K562 (cell line): Measurements from ENCODE around the gene STIM1. TPM values are rescaled to one million over a fixed set of nuclear protein-coding genes. Genes with fewer than 3 reads are reported as not detected.

Source experiments
- ATAC-seq: fragments of 200-7000 bp; cut with Tn5 transposase; 3 replicates; pipeline ENCODE4 v1.9.1; 2020; ENCODE audit warnings: moderate library complexity
- BruUV-seq: library from RNA; stranded (reverse); fragments of 400-500 nt; replicated peaks from 2 replicates; lab custom pipeline; 2021; lab: Mats Ljungman, UMichigan
- CTCF ChIA-PET: fragments of 300-600 bp; formaldehyde crosslinking; extraction: SDS; loops from one replicate; lab custom pipeline; 2021; ENCODE audit warnings: low intra/inter-chr PET ratio; lab: Yijun Ruan, JAX
- POLR2A ChIA-PET: fragments of 300-600, 350-650 bp; sonication (Branson Sonifier 250); formaldehyde crosslinking; extraction: SDS; loops from one replicate; lab custom pipeline; 2021; ENCODE audit warnings: antibody characterized with exemption, inconsistent platforms; lab: Yijun Ruan, JAX
- DNase-seq, 4 experiments: peaks; one replicate each; pipeline versions ENCODE4 v3.0.0 to v3.0.0-alpha.2; 2011 to 2018; ENCODE audit warnings: low spot score in 3 of 4, mixed read lengths in 3 of 4; ENCODE audit errors: extremely low read depth in 1 of 4
- FAIRE-seq: peaks from 2 replicates; lab custom pipeline; 2011; peaks lifted over from hg19 to GRCh38; lab: Jason Lieb, UNC
- H2AFZ ChIP-seq: 2 replicates; pipeline ENCODE4 v1.6.0; 2011; ENCODE audit warnings: low read depth, low read length, control low read depth, inconsistent platforms
- H3K27ac ChIP-seq: fragments of 200-600 bp; 3 replicates; pipeline ENCODE4 v1.8.0; 2011; ENCODE audit warnings: low read depth, mild to moderate bottlenecking, control low read depth, inconsistent platforms, low read length, moderate library complexity, mixed read lengths; ENCODE audit errors: extremely low read depth
- H3K27me3 ChIP-seq, 2 experiments: fragments of 300-600 bp in 1 of 2; 2 replicates in 1 of 2; 3 replicates in 1 of 2; pipeline versions ENCODE4 v1.6.0 to v1.8.0; 2011; ENCODE audit warnings: inconsistent platforms in 2 of 2, low read length in 2 of 2, mild to moderate bottlenecking in 1 of 2, mixed read lengths in 1 of 2, moderate library complexity in 1 of 2; ENCODE audit not compliant: control insufficient read depth in 2 of 2, insufficient read depth in 2 of 2
- H3K36me3 ChIP-seq: fragments of 300-600 bp; 3 replicates; pipeline ENCODE4 v1.8.0; 2011; ENCODE audit warnings: mild to moderate bottlenecking, low read length, inconsistent platforms; ENCODE audit not compliant: control insufficient read depth, insufficient read depth
- H3K4me1 ChIP-seq, 2 experiments: fragments of 200-600 bp in 1 of 2; replicated peaks in 1 of 2; 2 replicates in 1 of 2; 3 replicates in 1 of 2; pipeline versions ENCODE4 v1.5.1 to v1.8.0; 2011; ENCODE audit warnings: inconsistent platforms in 2 of 2, low read length in 2 of 2, mild to moderate bottlenecking in 1 of 2, mixed read lengths in 1 of 2, moderate library complexity in 1 of 2; ENCODE audit not compliant: control insufficient read depth in 2 of 2, insufficient read depth in 2 of 2
- H3K4me2 ChIP-seq: 2 replicates; pipeline ENCODE4 v1.6.1; 2011; ENCODE audit warnings: low read length, control low read depth, inconsistent platforms, mixed read lengths; ENCODE audit not compliant: insufficient read depth
- H3K4me3 ChIP-seq: fragments of 200-600 bp; sonication (generic), shearing (Covaris generic); 2 replicates; pipeline ENCODE4 v1.5.1; 2016; ENCODE audit warnings: control low read depth, inconsistent platforms
- H3K79me2 ChIP-seq: fragments of 200-600 bp; 3 replicates; pipeline ENCODE4 v1.8.0; 2011; ENCODE audit warnings: low read length, inconsistent platforms; ENCODE audit not compliant: control insufficient read depth, insufficient read depth
- H3K9ac ChIP-seq, 2 experiments: 2 replicates each; pipeline versions ENCODE4 v1.6.0 to v1.6.1; 2011; ENCODE audit warnings: low read depth in 2 of 2, low read length in 2 of 2, control low read depth in 1 of 2, inconsistent platforms in 1 of 2, mild to moderate bottlenecking in 1 of 2, mixed read lengths in 1 of 2; ENCODE audit not compliant: insufficient read depth in 1 of 2
- H3K9me1 ChIP-seq: one replicate; pipeline ENCODE4 v1.6.0; 2011; ENCODE audit warnings: inconsistent platforms, mild to moderate bottlenecking, low read length, moderate library complexity; ENCODE audit not compliant: control insufficient read depth, insufficient read depth
- H3K9me3 ChIP-seq: replicated peaks from 2 replicates; pipeline ENCODE4 v1.5.1; 2011; ENCODE audit warnings: low read depth, low read length, inconsistent platforms; ENCODE audit not compliant: control insufficient read depth, insufficient read depth
- H4K20me1 ChIP-seq: replicated peaks from 2 replicates; pipeline ENCODE4 v1.6.1; 2011; ENCODE audit warnings: low read length, inconsistent platforms, mixed read lengths; ENCODE audit not compliant: control insufficient read depth, insufficient read depth
- CGGBP1 ChIP-seq: fragments of 250-450 bp; sonication (Bioruptor Pico); IDR thresholded peaks from 2 replicates; pipeline ENCODE4 v1.9.0; 2021; ENCODE audit warnings: mild to moderate bottlenecking
- ESRRA ChIP-seq: fragments of 450-650 bp; IDR thresholded peaks from 2 replicates; pipeline ENCODE4 v1.6.1; 2014; ENCODE audit warnings: low read depth, mild to moderate bottlenecking, moderate library complexity, borderline replicate concordance
- KLF1 ChIP-seq: fragments of 450-650 bp; IDR thresholded peaks from 2 replicates; pipeline ENCODE4 v1.6.1; 2016; ENCODE audit warnings: missing genetic modification characterization, missing compliant biosample characterization
- MEIS2 ChIP-seq: fragments of 450-650 bp; IDR thresholded peaks from 2 replicates; pipeline ENCODE4 v1.6.1; 2014; ENCODE audit warnings: mild to moderate bottlenecking; ENCODE audit not compliant: partially characterized antibody
- NCOA6 ChIP-seq: fragments of 450-650 bp; IDR thresholded peaks from 2 replicates; pipeline ENCODE4 v1.6.1; 2017; ENCODE audit warnings: mild to moderate bottlenecking
- NFATC3 ChIP-seq: fragments of 450-650 bp; IDR thresholded peaks from 2 replicates; pipeline ENCODE4 v1.6.1; 2017; ENCODE audit warnings: mild to moderate bottlenecking
- NKRF ChIP-seq: fragments of 450-650 bp; IDR thresholded peaks from 2 replicates; pipeline ENCODE4 v1.6.1; 2016; ENCODE audit warnings: borderline replicate concordance
- NONO ChIP-seq, 2 experiments: fragments of 200-400 bp in 1 of 2; fragments of 450-650 bp in 1 of 2; formaldehyde crosslinking in 1 of 2; IDR thresholded peaks; 2 replicates each; pipeline ENCODE4 v1.6.1; 2017; ENCODE audit warnings: low read depth in 2 of 2, mild to moderate bottlenecking in 2 of 2, moderate library complexity in 2 of 2, low read length in 1 of 2
- RBFOX2 ChIP-seq: fragments of 200-400 bp; formaldehyde crosslinking; IDR thresholded peaks from 2 replicates; pipeline ENCODE4 v1.6.1; 2017; ENCODE audit warnings: low read depth, mild to moderate bottlenecking, low read length, moderate library complexity
- RFX5 ChIP-seq: IDR thresholded peaks from 2 replicates; pipeline ENCODE4 v1.6.1; 2011; ENCODE audit warnings: low read depth, mild to moderate bottlenecking, improper control_type of control experiment, low read length
- SIX5 ChIP-seq, 2 experiments: IDR thresholded peaks; 2 replicates each; pipeline ENCODE4 v1.6.1; 2011; ENCODE audit warnings: low read length in 2 of 2, borderline replicate concordance in 1 of 2, low read depth in 1 of 2, mild to moderate bottlenecking in 1 of 2, moderate library complexity in 1 of 2; ENCODE audit not compliant: insufficient read depth in 1 of 2
- SMARCA4 ChIP-seq: fragments of 450-650 bp; IDR thresholded peaks from 2 replicates; pipeline ENCODE4 v1.6.1; 2016
- THRAP3 ChIP-seq: fragments of 450-650 bp; IDR thresholded peaks from 2 replicates; pipeline ENCODE4 v1.6.1; 2016; ENCODE audit warnings: mild to moderate bottlenecking, inconsistent platforms, borderline replicate concordance
- WGBS: fragments of 100-300 bp; shearing (Covaris generic); methylation state at CpG from one replicate; pipeline ENCODE4 v1.1.6; 2016; ENCODE audit warnings: low coverage, mixed read lengths; ENCODE audit not compliant: insufficient coverage; ENCODE audit errors: missing lambda C conversion rate; 5-methylcytosine and 5-hydroxymethylcytosine counted together
- in situ Hi-C: fragments of 300-500 bp; cut with MboI; formaldehyde crosslinking; loops from 4 replicates; pipeline ENCODE4 v1.15.0; 2018; ENCODE audit warnings: inconsistent platforms, mixed read lengths
- intact Hi-C: fragments of 100-400 bp; cut with micrococcal nuclease; formaldehyde crosslinking; loops from 2 replicates; pipeline ENCODE4 v1.14.2; 2022
- polyA plus RNA-seq, 8 experiments: library from polyadenylated mRNA; depleted of rRNA in 4 of 8; stranded (reverse) in 5 of 8; unstranded in 3 of 8; fragments of >200 nt; fragmentation: Nextera tagmentation in 2 of 8; fragmentation: Illumina TruSeq in 1 of 8; extraction: Ambion mirVana in 2 of 8; extraction: Trizol in 1 of 8; gene quantifications; 2 replicates each; pipeline versions ENCODE4 v1.2.1 to v1.2.3, GENCODE V29; 2011 to 2014; ENCODE audit warnings: inconsistent platforms in 1 of 8, missing spikeins in 1 of 8
- total RNA-seq, 7 experiments: library from RNA; depleted of rRNA in 6 of 7; stranded (reverse); fragments of >200 nt in 6 of 7; fragmentation: Illumina TruSeq in 2 of 7; extraction: Trizol in 2 of 7; gene quantifications; 2 replicates each; pipeline versions ENCODE4 v1.2.1 to v1.2.3, GENCODE V29; 2011 to 2021; ENCODE audit warnings: low replicate concordance in 1 of 7

STIM1 gene
- total and polyA plus RNA-seq, 9 of the 15 experiments (the other 6 are each of a cell fraction or from before 2014, with no cell fraction given) = 7.7 to 50.5 (median 22.5) TPM

GRCh38 chr11:3934658-3935057 is 79.2 kb downstream of the STIM1 start:
- Histone ChIP-seq H3K79me2 (peaks cover 44% of the 10 kb centered on the region), H3K4me3 (no peak overlapping the region), H3K4me2 (no peak overlapping the region), H3K9me1 (peaks cover 4% of the 10 kb centered on the region), H3K27me3 (no peaks in the 10 kb centered on the region), H2AFZ (no peak overlapping the region), H3K9ac (no peak overlapping the region), H3K4me1 (peaks cover 0 to 16% of the 10 kb centered on the region in 2 experiments; a peak in 2 of 5 replicates), H3K9me3 (no peaks in the 10 kb centered on the region), H4K20me1 (peaks cover 2% of the 10 kb centered on the region; the same call in 1 of the 2 replicates), H3K27ac (no peak overlapping the region), H3K36me3 (peaks cover 5% of the 10 kb centered on the region; the same call in 1 of the 3 replicates)
- no TSS peak for BruUV-seq
- POLR2A ChIA-PET = interaction anchor here (1.2 kb wide), 2 partner anchors 10 to 18 kb away, joined by 3 read pairs; no protein-coding TSS in a partner anchor
- intact Hi-C loops (no loop called here), in situ Hi-C loops (no loop called here)
- no peak for TF ChIP-seq CGGBP1 (CRISPR knock-in tag)
- no peak for TF ChIP-seq KLF1
- no peak for TF ChIP-seq THRAP3
- TF ChIP-seq ESRRA = peak; percentile 69
- no peak for TF ChIP-seq RBFOX2
- no peak for TF ChIP-seq NONO (IDR thresholded peaks at IDR 0.05; ENCODE audit: low read depth in 2 of 2, low read length in 1 of 2)
- no peak for TF ChIP-seq NCOA6
- TF ChIP-seq MEIS2 = peak; percentile 22
- TF ChIP-seq RFX5 = no peak
- no peak for TF ChIP-seq SMARCA4
- no peak for TF ChIP-seq NFATC3
- no peak for TF ChIP-seq NKRF
- no peak for TF ChIP-seq SIX5 (IDR thresholded peaks at IDR 0.05; ENCODE audit: borderline replicate concordance in 1 of 2, insufficient read depth in 1 of 2, low read depth in 1 of 2, low read length in 2 of 2)
- 78% methylated on average over 1 of the region's 1 CpG for WGBS
- FAIRE-seq (no peak), DNase-seq (no peak), ATAC-seq (peak; percentile 59)
- CTCF ChIA-PET = no interaction called here
